Erythroblast (primary cell): ENCODE measurements around the gene DCLK3.

Experiments used
- GATA1 ChIP-seq: IDR thresholded peaks from 2 replicates; pipeline ENCODE4 v1.6.1; 2011; ENCODE audit warnings: low read depth, mild to moderate bottlenecking, control low read depth, low read length, moderate library complexity
- POLR2A ChIP-seq: IDR thresholded peaks from 2 replicates; pipeline ENCODE4 v1.6.1; 2011; ENCODE audit warnings: mild to moderate bottlenecking, low read length

DNA sequence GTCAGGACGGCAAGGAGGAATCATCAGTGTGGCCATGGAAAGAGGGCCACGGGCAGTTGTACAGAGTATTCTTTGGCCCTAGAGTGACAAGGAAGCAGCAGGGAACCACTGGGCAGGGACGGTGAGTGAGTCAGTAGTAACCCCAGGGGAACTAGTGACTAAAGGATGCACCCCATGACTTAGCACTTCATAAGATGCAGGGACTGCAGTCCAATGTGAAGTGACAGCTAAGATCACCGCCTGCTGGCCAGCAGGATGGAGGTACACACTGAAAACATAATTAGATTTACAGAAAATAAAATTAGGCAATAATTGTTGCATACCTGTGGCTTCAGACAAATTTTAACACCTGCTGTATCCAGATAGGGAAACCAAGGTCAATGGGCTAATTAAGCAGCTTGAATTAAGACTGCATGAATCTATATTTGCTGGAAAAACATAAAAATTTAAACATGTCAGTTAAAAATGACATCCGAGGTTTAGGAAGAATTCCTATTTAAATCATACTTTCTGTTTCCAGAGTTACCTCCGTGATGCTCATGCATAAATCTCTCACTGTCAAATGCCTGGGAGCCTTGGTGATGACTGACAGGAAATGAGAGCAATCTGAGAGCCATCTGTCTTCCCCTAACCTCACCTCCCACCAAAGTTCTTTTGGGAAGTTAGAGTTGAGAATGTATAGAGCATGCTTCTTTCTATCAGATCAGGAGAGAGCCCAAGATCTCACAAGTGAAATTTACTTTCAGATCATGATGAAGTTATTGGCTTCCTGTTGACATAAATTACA, 56.5 kb downstream of the DCLK3 start:
- no peak for TF ChIP-seq POLR2A
- TF ChIP-seq GATA1, result no peak
